ENCODE data around the gene IL1RAPL2. TPM values are rescaled to one million over a fixed set of nuclear protein-coding genes. Genes with fewer than 3 reads are reported as not detected.

Gene IL1RAPL2
- total RNA-seq, 4 donors from 2014 or later: 0.16 TPM; not detected in 3

DNA sequence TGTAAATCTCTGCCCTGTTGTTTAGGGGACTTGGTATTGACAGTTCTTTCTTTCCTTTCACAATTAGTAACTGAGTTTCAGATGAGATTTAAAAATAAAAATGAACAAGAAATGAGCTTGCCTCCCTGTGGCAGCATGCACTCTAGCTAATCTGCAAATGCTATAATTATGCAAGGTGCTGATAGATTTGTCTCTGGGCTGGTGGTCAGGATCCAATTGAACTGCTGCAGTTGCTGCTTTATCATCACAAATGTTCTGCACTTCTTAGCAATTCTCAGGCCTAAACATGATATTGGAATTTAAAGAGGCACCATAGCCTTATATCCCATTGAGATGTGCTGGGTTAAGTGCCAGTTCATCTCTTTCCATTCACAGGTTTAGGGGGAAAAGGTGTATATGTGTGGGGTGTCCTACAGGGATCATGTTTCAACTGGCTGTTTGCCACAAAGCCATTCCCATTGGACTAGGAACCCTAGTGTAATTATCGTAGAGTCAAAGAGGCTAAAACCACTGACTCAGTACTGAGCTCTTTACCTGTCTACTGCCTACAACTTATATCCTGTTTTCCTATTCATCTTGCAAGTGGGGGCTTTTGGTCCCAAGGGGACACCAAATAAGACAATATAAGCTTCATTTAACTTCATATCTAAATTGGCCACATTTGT lies 914.8 kb downstream of the IL1RAPL2 start:
- Histone ChIP-seq H3K36me3 (no peaks in the 10 kb centered on the region), H3K9me3 (no peaks in the 10 kb centered on the region), H3K4me1 (no peaks in the 10 kb centered on the region), H3K27me3 (no peaks in the 10 kb centered on the region), H3K4me3 (no peak overlapping the region), H3K27ac (no peak overlapping the region)
- TF ChIP-seq EP300 (IDR thresholded peaks at IDR 0.05; ENCODE audit: low read depth): no peak
- TF ChIP-seq, protein P1, sequence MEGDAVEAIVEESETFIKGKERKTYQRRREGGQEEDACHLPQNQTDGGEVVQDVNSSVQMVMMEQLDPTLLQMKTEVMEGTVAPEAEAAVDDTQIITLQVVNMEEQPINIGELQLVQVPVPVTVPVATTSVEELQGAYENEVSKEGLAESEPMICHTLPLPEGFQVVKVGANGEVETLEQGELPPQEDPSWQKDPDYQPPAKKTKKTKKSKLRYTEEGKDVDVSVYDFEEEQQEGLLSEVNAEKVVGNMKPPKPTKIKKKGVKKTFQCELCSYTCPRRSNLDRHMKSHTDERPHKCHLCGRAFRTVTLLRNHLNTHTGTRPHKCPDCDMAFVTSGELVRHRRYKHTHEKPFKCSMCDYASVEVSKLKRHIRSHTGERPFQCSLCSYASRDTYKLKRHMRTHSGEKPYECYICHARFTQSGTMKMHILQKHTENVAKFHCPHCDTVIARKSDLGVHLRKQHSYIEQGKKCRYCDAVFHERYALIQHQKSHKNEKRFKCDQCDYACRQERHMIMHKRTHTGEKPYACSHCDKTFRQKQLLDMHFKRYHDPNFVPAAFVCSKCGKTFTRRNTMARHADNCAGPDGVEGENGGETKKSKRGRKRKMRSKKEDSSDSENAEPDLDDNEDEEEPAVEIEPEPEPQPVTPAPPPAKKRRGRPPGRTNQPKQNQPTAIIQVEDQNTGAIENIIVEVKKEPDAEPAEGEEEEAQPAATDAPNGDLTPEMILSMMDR (IDR thresholded peaks at IDR 0.05): no peak
- TF ChIP-seq POLR2AphosphoS5 (IDR thresholded peaks at IDR 0.05): no peak
- no peak for TF ChIP-seq POLR2A (IDR thresholded peaks at IDR 0.05)
- intact Hi-C loops (cut with DNase I; ENCODE audit: low total_unique reads): no loop called here
- WGBS, 2 donors (ENCODE audit: low coverage in 1 of 2): 83% methylated on average over 1 of the region's 1 CpG
- in situ Hi-C loops (cut with MboI; ENCODE audit: low pct_ligation_motif_present in 1 of 4, low pct_unique_long_range_greater_than_20kb in 1 of 4, low sequenced_read_pairs in 3 of 4): no loop called here
- DNase-seq: no peak

DNA sequence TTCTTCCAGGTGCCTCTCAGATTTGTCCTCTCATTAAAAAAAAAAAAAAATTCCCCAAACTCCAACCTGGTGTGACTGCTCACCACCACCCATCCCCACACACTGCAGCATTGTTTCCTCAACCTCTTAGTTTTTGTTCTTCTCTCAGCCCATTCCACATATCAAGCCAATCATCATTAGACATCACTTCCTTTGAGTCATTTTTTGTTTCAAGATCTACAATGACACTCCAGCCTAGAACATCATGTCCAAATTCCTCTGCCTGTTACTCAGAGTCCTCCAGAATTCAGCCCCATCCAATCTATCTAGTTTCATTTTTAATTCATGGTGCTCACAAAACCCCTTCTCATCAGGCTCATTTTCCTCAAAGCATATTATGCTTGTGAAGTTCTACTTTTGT lies 917.0 kb downstream of the IL1RAPL2 start:
- no peak for TF ChIP-seq POLR2AphosphoS5 (IDR thresholded peaks at IDR 0.05)
- TF ChIP-seq POLR2A (IDR thresholded peaks at IDR 0.05): no peak
- no peak for TF ChIP-seq EP300 (IDR thresholded peaks at IDR 0.05; ENCODE audit: low read depth)
- TF ChIP-seq, protein P1 (IDR thresholded peaks at IDR 0.05): no peak
- Histone ChIP-seq H3K27me3 (no peaks in the 10 kb centered on the region), H3K4me3 (no peak overlapping the region), H3K4me1 (no peaks in the 10 kb centered on the region), H3K36me3 (no peaks in the 10 kb centered on the region), H3K9me3 (no peaks in the 10 kb centered on the region), H3K27ac (no peak overlapping the region)
- in situ Hi-C loops (cut with MboI; ENCODE audit: low pct_ligation_motif_present in 1 of 4, low pct_unique_long_range_greater_than_20kb in 1 of 4, low sequenced_read_pairs in 3 of 4): no loop called here
- no peak for DNase-seq
- intact Hi-C loops (cut with DNase I; ENCODE audit: low total_unique reads): no loop called here

DNA sequence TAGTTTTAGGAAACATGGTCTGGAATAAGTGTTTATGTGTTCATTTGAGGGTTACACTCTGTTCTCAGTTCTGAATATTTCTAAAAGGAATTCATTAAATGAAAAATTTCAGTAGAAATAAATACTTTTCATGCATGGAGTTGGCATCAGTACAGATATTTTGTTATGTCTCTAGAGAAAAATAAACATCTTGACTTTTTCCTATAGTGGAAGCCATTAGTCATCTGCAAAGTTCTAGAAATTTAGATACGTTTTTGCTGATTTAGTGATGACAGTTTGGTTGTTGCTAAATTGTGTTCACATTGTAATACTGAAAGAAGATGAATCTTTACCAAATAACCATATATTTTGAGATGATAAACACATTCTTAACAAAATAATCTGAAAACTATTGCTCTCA lies 922.7 kb downstream of the IL1RAPL2 start:
- no peak overlapping the region for H3K4me3 ChIP-seq
- WGBS, 2 donors (ENCODE audit: low coverage in 1 of 2): 13 to 29% methylated on average over 1 of the region's 1 CpG
- TF ChIP-seq POLR2AphosphoS5 (IDR thresholded peaks at IDR 0.05) (no peak), EP300 (IDR thresholded peaks at IDR 0.05; ENCODE audit: low read depth) (no peak), POLR2A (IDR thresholded peaks at IDR 0.05) (no peak)
- TF ChIP-seq, protein P1 (IDR thresholded peaks at IDR 0.05): no peak
- H3K27ac ChIP-seq: no peak overlapping the region
- H3K9me3 ChIP-seq: no peaks in the 10 kb centered on the region
- no peaks in the 10 kb centered on the region for H3K4me1 ChIP-seq
- in situ Hi-C loops (cut with MboI; ENCODE audit: low pct_ligation_motif_present in 1 of 4, low pct_unique_long_range_greater_than_20kb in 1 of 4, low sequenced_read_pairs in 3 of 4): no loop called here
- no peak for DNase-seq
- H3K27me3 ChIP-seq: no peaks in the 10 kb centered on the region
- intact Hi-C loops (cut with DNase I; ENCODE audit: low total_unique reads): no loop called here
- H3K36me3 ChIP-seq: no peaks in the 10 kb centered on the region

DNA sequence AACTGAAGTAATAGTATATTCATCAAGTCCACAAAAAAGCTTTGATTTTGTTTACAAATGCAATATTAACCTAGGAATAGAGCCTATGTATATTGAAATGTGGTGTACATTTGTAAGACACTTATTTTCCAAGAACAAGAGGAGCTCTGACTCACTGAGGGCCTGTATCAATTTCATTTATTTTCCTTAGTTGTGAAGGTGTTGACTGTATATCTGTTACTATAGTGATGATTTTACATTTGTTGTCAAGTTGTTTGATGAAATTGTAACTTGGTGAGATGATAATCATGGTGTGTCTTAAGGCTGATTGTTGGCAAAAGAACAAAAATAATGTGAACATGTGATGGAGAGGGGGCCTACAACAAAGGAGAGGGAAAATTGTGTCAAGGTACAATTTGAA lies 929.4 kb downstream of the IL1RAPL2 start:
- in situ Hi-C loops (cut with MboI; ENCODE audit: low pct_ligation_motif_present in 1 of 4, low pct_unique_long_range_greater_than_20kb in 1 of 4, low sequenced_read_pairs in 3 of 4): no loop called here
- H3K27ac ChIP-seq: no peak overlapping the region
- intact Hi-C loops (cut with DNase I; ENCODE audit: low total_unique reads): no loop called here

More for the DNA sequence above, 929.4 kb downstream of the IL1RAPL2 start:
- Histone ChIP-seq H3K4me1 (no peaks in the 10 kb centered on the region), H3K27me3 (no peaks in the 10 kb centered on the region), H3K9me3 (no peaks in the 10 kb centered on the region), H3K4me3 (no peak overlapping the region), H3K36me3 (no peaks in the 10 kb centered on the region)
- DNase-seq: no peak
- TF ChIP-seq POLR2A (IDR thresholded peaks at IDR 0.05) (no peak), EP300 (IDR thresholded peaks at IDR 0.05; ENCODE audit: low read depth) (no peak), POLR2AphosphoS5 (IDR thresholded peaks at IDR 0.05) (no peak)
- TF ChIP-seq, protein P1 (IDR thresholded peaks at IDR 0.05): no peak

All from transverse colon (tissue), 4 donors.